Activated CD8-positive, alpha-beta T cell treated with anti-CD3 and anti-CD28 coated beads for 36 hours (primary cell): ENCODE measurements around the gene CREBBP. TPM values are rescaled to one million over a fixed set of nuclear protein-coding genes. Genes with fewer than 3 reads are reported as not detected.

Experiments
- ATAC-seq: fragments of 200-7000 bp; cut with Tn5 transposase; one replicate; pipeline ENCODE4 v1.10.0; 2021; ENCODE audit warnings: mild to moderate bottlenecking, moderate library complexity
- CTCF ChIA-PET: fragments of 350-600 bp; sonication (Branson Sonifier 250); formaldehyde crosslinking; loops from one replicate; lab custom pipeline; 2021; ENCODE audit warnings: antibody characterized with exemption; lab: Charles Lee
- POLR2A ChIA-PET: fragments of 350-600 bp; sonication (Branson Sonifier 250); formaldehyde crosslinking; loops from one replicate; lab custom pipeline; 2021; ENCODE audit warnings: antibody characterized with exemption; lab: Charles Lee
- DNase-seq: peaks from one replicate; pipeline ENCODE4 v3.0.0-alpha.2; 2020
- H3K27ac Mint-ChIP-seq: one replicate; pipeline ENCODE4 v1.8.0; 2021; ENCODE audit warnings: mild to moderate bottlenecking, mixed read lengths
- H3K27me3 Mint-ChIP-seq: one replicate; pipeline ENCODE4 v1.8.0; 2021; ENCODE audit warnings: mixed read lengths
- H3K36me3 Mint-ChIP-seq: one replicate; pipeline ENCODE4 v1.8.0; 2021; ENCODE audit warnings: low read depth, mixed read lengths
- H3K4me1 Mint-ChIP-seq: one replicate; pipeline ENCODE4 v1.8.0; 2021; ENCODE audit warnings: low read depth, mixed read lengths
- H3K4me3 Mint-ChIP-seq: one replicate; pipeline ENCODE4 v1.8.0; 2021; ENCODE audit warnings: mild to moderate bottlenecking, moderate library complexity, mixed read lengths
- H3K9me3 Mint-ChIP-seq: one replicate; pipeline ENCODE4 v1.8.0; 2021; ENCODE audit warnings: mixed read lengths
- CTCF ChIP-seq: fragments of 200-600 bp; IDR thresholded peaks from one replicate; pipeline ENCODE4 v1.8.0; 2022; ENCODE audit warnings: antibody characterized with exemption, mild to moderate bottlenecking
- intact Hi-C: fragments of 100-400 bp; cut with micrococcal nuclease; formaldehyde crosslinking; loops from one replicate; pipeline ENCODE4 v1.10.0; 2022
- total RNA-seq, 2 experiments: library from RNA; stranded (reverse); gene quantifications; one replicate each; pipeline ENCODE4 v1.2.3, GENCODE V29; 2021

Gene CREBBP
- total RNA-seq, 2 experiments from 2014 or later, result 27.9 to 33.5 TPM

- ATAC-seq (no peak), DNase-seq (no peak)
- H3K36me3 Mint-ChIP-seq, result peaks cover 36% of the 10 kb centered on the region
- TF ChIP-seq CTCF, result no peak
- H3K4me1 Mint-ChIP-seq, result peaks cover 33% of the 10 kb centered on the region
- ChIA-PET POLR2A (no interaction called here), CTCF (no interaction called here)
- H3K27ac Mint-ChIP-seq, result no peak overlapping the region
- peaks cover 19% of the 10 kb centered on the region for H3K9me3 Mint-ChIP-seq
- no peak overlapping the region for H3K4me3 Mint-ChIP-seq
- no peaks in the 10 kb centered on the region for H3K27me3 Mint-ChIP-seq
- intact Hi-C loops, result no loop called here
Observed at GRCh38 chr16:3835089-3835602, 45.4 kb downstream of the CREBBP start.

GRCh38 chr16:3832668-3833067, 47.8 kb downstream of the CREBBP start:
- TF ChIP-seq CTCF, result no peak
- no peak overlapping the region for H3K4me3 Mint-ChIP-seq
- no peak for DNase-seq
- CTCF ChIA-PET, result no interaction called here
- H3K36me3 Mint-ChIP-seq, result peaks cover 37% of the 10 kb centered on the region
- no peak for ATAC-seq
- POLR2A ChIA-PET, result no interaction called here
- H3K9me3 Mint-ChIP-seq, result peaks cover 19% of the 10 kb centered on the region
- H3K27me3 Mint-ChIP-seq, result no peaks in the 10 kb centered on the region
- H3K4me1 Mint-ChIP-seq, result peaks cover 30% of the 10 kb centered on the region
- intact Hi-C loops, result no loop called here
- H3K27ac Mint-ChIP-seq, result no peak overlapping the region

- peaks cover 37% of the 10 kb centered on the region for H3K36me3 Mint-ChIP-seq
- CTCF ChIA-PET, result no interaction called here
- ATAC-seq, result no peak
Observed at GRCh38 chr16:3830625-3831254, 49.8 kb downstream of the CREBBP start.

GRCh38 chr16:3829631-3830536, 50.6 kb downstream of the CREBBP start:
- H3K9me3 Mint-ChIP-seq, result peaks cover 19% of the 10 kb centered on the region
- H3K4me1 Mint-ChIP-seq, result peaks cover 52% of the 10 kb centered on the region
- H3K27ac Mint-ChIP-seq, result no peak overlapping the region
- no peak overlapping the region for H3K4me3 Mint-ChIP-seq
- DNase-seq (no peak), ATAC-seq (no peak)
- H3K27me3 Mint-ChIP-seq, result no peaks in the 10 kb centered on the region
- intact Hi-C loops, result no loop called here
- no peak for TF ChIP-seq CTCF
- H3K36me3 Mint-ChIP-seq, result peaks cover 37% of the 10 kb centered on the region
- POLR2A ChIA-PET, result interaction anchor here (1.4 kb wide), 1 partner anchor 12 kb away, joined by 3 read pairs; no protein-coding TSS in a partner anchor
- CTCF ChIA-PET, result no interaction called here

More at GRCh38 chr16:3830625-3831254, 49.8 kb downstream of the CREBBP start:
- TF ChIP-seq CTCF, result no peak
- no peak overlapping the region for H3K4me3 Mint-ChIP-seq
- H3K27ac Mint-ChIP-seq, result no peak overlapping the region
- DNase-seq, result no peak
- no peaks in the 10 kb centered on the region for H3K27me3 Mint-ChIP-seq
- POLR2A ChIA-PET, result interaction anchor here (1.4 kb wide), 1 partner anchor 11 kb away, joined by 3 read pairs; no protein-coding TSS in a partner anchor
- H3K4me1 Mint-ChIP-seq, result peaks cover 43% of the 10 kb centered on the region
- intact Hi-C loops, result no loop called here
- peaks cover 19% of the 10 kb centered on the region for H3K9me3 Mint-ChIP-seq
